ENCODE data around the gene TLE1.

- TF ChIP-seq, protein P1, sequence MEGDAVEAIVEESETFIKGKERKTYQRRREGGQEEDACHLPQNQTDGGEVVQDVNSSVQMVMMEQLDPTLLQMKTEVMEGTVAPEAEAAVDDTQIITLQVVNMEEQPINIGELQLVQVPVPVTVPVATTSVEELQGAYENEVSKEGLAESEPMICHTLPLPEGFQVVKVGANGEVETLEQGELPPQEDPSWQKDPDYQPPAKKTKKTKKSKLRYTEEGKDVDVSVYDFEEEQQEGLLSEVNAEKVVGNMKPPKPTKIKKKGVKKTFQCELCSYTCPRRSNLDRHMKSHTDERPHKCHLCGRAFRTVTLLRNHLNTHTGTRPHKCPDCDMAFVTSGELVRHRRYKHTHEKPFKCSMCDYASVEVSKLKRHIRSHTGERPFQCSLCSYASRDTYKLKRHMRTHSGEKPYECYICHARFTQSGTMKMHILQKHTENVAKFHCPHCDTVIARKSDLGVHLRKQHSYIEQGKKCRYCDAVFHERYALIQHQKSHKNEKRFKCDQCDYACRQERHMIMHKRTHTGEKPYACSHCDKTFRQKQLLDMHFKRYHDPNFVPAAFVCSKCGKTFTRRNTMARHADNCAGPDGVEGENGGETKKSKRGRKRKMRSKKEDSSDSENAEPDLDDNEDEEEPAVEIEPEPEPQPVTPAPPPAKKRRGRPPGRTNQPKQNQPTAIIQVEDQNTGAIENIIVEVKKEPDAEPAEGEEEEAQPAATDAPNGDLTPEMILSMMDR (IDR thresholded peaks at IDR 0.05; ENCODE audit: low read length) = no peak
- TF ChIP-seq EZH2 (IDR thresholded peaks at IDR 0.05; ENCODE audit: borderline replicate concordance, low read length) = no peak
These were observed 99.5 kb downstream of the TLE1 start for GRCh38 chr9:81589819-81590218.
